Activated T-cell treated with anti-CD3 and anti-CD28 coated beads for 48 hours (primary cell): ENCODE measurements around the gene ARHGAP21.

Experiments used
- DNase-seq: peaks from one replicate; pipeline ENCODE4 v3.0.0-alpha.2; 2020; ENCODE audit warnings: low read depth

Gene ARHGAP21

GRCh38 chr10:24574161-24574560 lies 149.5 kb downstream of the ARHGAP21 start:
- DNase-seq = no peak

DNA sequence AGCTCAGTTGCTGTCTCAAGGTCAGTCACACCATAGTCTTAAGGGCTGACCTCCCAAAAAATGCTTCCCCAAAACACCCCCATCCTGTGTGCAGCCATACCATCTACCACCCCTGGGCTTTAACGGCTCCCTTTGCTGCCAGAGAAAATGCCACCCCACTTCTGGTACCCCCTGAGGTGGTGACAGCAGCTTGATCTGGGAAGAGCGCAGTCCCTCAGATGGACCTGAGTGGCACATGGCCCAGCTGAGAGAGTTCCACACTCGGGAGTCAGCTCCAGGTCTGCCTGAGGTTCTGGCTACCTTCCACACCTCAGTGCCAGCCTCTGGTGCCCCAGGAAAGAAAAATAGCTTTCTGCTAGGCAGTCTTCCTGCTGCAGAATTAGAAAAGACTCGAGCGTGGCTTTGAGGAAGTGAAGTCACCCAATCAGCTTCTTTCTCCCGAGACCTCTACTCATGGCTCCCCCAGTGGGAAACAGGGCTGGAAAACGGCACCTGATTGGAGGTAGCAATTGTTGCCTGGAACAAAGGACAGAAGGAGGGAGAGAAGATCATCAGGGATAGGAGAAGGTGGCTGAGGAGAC lies 151.7 kb downstream of the ARHGAP21 start:
- DNase-seq = no peak

- no peak for DNase-seq
These were observed 152.8 kb downstream of the ARHGAP21 start for GRCh38 chr10:24570658-24571426.

- DNase-seq = no peak
These were observed 153.6 kb downstream of the ARHGAP21 start for GRCh38 chr10:24569828-24570657.

- DNase-seq = no peak
These were observed 154.3 kb downstream of the ARHGAP21 start for GRCh38 chr10:24569330-24569796.

DNA sequence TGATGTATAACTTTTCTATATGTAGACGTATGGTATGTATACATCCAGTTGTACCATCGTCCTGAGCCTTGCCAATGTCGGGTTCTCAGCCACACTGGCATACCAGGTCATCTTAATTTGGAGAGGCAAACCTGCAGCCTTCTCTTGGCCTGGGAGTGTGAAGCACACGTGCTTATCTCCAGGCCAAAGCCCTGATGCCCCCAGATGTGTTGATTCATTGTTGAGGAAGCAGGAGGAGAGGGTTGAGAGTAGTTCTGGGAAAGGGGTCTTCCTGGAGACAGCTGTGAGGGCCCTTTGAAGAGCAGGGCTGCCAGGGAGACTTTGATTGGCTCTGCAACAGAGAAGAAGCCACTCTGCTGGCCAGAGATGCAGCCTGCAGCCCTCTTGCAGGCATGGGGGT lies 155.6 kb downstream of the ARHGAP21 start:
- no peak for DNase-seq

GRCh38 chr10:24561453-24561852 lies 162.2 kb downstream of the ARHGAP21 start:
- DNase-seq = no peak

- no peak for DNase-seq
These were observed 166.6 kb downstream of the ARHGAP21 start for GRCh38 chr10:24556750-24557742.

- no peak for DNase-seq
These were observed 167.4 kb downstream of the ARHGAP21 start for GRCh38 chr10:24556126-24556749.

DNA sequence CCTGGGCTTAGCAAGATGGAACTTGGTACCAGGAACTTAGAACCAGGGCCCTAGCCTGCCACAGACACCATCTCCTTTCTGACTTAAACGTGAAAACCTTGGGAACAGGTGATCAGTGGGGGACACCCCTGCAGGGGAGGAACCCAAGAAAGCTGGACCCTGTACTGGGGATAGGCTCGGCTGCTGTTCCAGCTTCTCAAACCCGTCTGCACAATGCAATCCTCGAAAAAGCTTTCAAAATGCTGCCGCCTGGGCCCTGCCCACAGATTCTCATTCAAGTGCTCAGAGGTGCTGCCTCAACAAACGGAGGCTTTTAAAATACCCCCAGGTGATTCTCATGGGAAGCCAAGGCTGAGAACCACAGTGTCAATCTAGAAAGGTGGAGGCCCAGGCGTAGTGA lies 169.7 kb downstream of the ARHGAP21 start:
- no peak for DNase-seq

DNA sequence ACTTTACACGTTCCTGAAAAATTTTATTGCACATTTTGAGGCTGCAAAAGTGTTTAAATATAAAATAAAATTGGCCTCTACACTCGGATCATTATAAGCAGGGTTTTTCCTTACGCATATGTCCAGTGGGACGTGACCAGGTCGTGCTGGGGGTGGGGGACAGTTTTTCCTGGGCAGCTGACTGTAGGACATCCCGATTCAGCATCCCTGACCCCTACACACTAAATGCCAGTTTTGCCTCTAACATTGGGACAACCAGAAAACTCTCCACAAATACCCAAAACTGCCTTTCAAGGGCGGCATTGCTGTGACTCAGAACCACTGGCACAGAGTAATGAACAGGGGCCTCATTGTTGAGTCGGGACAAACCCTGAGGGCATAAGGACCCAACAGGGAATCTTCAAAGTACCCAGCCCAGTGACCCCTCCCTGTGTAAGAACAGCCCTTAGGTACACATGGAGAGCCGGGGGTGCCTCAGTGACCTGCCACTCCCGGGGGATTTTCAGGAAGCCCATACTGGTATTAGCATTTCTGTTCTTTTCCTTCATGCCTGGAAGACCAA lies 170.6 kb downstream of the ARHGAP21 start:
- DNase-seq = no peak

DNA sequence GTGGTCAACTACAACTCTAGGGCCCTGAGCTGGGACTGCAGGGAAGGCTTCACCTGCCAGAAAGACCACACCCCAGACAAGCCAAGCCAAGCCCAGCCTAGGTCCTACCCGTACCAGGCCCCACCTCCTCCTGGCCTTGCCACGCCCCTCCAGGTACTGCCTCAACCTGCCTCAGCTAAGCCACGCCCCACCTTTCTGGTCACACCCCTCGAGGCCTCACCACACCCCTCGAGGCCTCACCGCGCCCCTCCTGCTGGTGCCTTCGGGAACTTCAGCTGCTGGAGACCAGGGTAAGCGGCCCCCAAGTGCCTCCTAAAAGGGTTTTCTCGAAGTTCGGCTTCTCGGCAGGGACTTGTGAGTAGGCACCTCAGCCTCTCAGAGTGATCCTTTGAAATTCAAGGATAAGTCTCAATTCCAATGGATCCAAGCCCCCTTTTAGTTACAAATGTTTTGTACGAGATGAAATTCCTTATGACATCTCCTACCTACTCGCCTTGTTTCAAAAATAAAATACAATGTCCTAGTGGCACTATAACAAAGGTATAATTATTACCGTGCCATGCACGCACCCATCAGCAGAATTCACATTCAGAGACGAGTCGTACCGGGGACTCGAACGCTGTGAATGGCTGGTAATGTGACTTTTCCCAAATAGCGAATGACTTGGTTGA lies 171.2 kb downstream of the ARHGAP21 start:
- peak; percentile 29 for DNase-seq

- DNase-seq = no peak
These were observed 172.5 kb downstream of the ARHGAP21 start for GRCh38 chr10:24551161-24551560.

DNA sequence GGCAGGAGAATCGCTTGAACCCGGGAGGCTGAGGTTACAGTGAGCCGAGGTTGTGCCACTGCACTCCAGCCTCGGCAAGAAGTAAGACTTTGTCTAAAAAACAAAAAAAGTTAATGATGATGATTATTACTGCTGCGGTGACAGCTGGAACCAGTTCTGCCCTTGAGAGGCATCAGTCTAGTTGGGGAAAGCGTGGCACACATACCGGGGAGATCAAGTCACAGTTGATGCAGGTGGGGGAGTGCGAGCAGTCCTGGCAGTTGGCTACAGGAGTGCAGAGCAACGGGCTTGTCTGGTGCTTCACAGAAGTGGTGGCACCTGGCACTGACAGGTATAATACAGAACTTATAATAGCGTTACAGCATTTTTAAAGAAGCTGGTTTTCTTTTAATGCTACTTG lies 173.0 kb downstream of the ARHGAP21 start:
- no peak for DNase-seq

DNA sequence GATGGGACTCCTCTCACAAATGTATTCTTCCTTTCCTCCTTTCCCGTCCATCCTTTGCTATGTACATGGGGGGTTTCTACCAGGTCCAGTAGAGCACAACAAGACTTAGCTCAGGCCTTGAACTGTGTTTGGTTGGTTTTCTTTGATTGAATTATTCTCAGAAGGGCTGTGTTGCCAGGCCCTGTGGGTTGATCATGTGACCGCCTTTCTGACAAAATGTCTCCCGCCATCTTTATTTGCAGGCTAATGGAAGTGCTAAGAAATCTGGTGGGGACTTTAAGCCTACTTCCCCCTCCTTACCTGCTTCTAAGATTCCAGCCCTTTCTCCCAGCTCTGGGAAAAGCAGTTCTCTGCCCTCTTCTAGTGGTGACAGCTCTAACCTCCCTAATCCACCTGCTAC lies 178.1 kb downstream of the ARHGAP21 start:
- no peak for DNase-seq

GRCh38 chr10:24544776-24545175 lies 178.9 kb downstream of the ARHGAP21 start:
- no peak for DNase-seq

GRCh38 chr10:24542314-24543270 lies 181.1 kb downstream of the ARHGAP21 start:
- no peak for DNase-seq

DNA sequence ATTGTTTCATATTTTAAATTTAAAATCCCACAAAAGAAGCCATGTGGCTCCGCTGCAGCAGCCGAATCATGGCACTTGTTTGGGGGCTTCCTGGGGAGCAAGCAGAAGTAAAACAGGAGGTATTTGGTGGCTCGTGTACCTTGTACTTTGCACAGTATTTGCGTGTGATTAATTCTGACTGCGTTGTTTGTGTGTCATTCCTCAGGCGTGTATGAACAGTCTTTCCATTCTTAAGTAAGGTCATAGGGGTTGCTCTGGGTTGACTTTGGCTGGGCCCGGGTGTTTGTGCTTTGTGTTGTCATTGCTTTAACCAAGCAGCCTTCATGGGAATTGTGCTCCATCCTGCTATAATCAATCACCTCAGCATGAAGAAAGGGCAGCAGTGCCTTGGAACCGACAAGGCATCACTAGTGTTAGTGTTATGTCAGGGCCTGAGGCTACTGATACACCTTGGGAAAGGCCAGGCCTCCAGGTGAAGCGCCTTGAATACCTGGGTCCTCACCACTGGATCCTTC lies 182.4 kb downstream of the ARHGAP21 start:
- DNase-seq = no peak

GRCh38 chr10:24536636-24537035 lies 187.1 kb downstream of the ARHGAP21 start:
- DNase-seq = no peak
